ENCODE results near the gene TBX1. TPM values are rescaled to one million over a fixed set of nuclear protein-coding genes. Genes with fewer than 3 reads are reported as not detected.
A peak's percentile ranks its signal among the peaks of the same experiment; 100 is the strongest.
"Not testable (repeated sequence)": the region's sequence is repeated elsewhere in the genome, so short reads cannot be mapped to it uniquely, and the experiment has no call there.

The TBX1 gene
- total RNA-seq, 1 experiment from 2014 or later = 0.74 TPM

- no peak overlapping the region for H3K27ac ChIP-seq
- intact Hi-C loops (cut with micrococcal nuclease; ENCODE audit: unreplicated experiment) = no loop called here
- no peak overlapping the region for H2AFZ ChIP-seq
- no peaks in the 10 kb centered on the region for H4K20me1 ChIP-seq (ENCODE audit: insufficient read depth)
- no peaks in the 10 kb centered on the region for H3K4me1 ChIP-seq (replicated peaks; ENCODE audit: insufficient read depth)
- DNase-seq = peak in 1 of 2 experiments; percentile 38
- TF ChIP-seq CTCF (conservative IDR thresholded peaks at IDR 0.05) (no peak), EZH2 (IDR thresholded peaks at IDR 0.05; ENCODE audit: low read depth) (no peak)
- CTCF ChIA-PET = no interaction called here
- no TSS peak for BruUV-seq (replicated peaks)
- no peaks in the 10 kb centered on the region for H3K36me3 ChIP-seq (ENCODE audit: low read depth)
- POLR2A ChIA-PET (ENCODE audit: unreplicated experiment) = interaction anchor here (0.5 kb wide), 1 partner anchor 229 kb away, joined by 3 read pairs; no protein-coding TSS in a partner anchor
- no peaks in the 10 kb centered on the region for H3K9me2 ChIP-seq (ENCODE audit: insufficient read depth)
- 0 out of 2 replicates have a peak, but pooled peaks cover 3% of the 10 kb centered on the region for H3K27me3 ChIP-seq (ENCODE audit: insufficient read depth, low read depth)
- H3K4me2 ChIP-seq = peak overlapping the region; percentile 51
- peak overlapping the region; percentile 3; the same call in 1 of the 2 replicates for H3K4me3 ChIP-seq
- H3K9me3 ChIP-seq (ENCODE audit: insufficient read depth, low read depth) = no peaks in the 10 kb centered on the region
- H3K79me2 ChIP-seq (ENCODE audit: low read depth) = no peaks in the 10 kb centered on the region
- no peaks in the 10 kb centered on the region for H3F3A ChIP-seq (ENCODE audit: insufficient read depth, low read depth)
Measured at GRCh38 chr22:19723983-19724827, 36.4 kb upstream of the TBX1 start.

- Histone ChIP-seq H3K4me1 (replicated peaks; ENCODE audit: insufficient read depth) (peaks cover under 1% of the 10 kb centered on the region; the same call in 1 of the 2 replicates), H4K20me1 (ENCODE audit: insufficient read depth) (no peaks in the 10 kb centered on the region), H3K27me3 (ENCODE audit: insufficient read depth, low read depth) (0 out of 2 replicates have a peak, but pooled peaks cover 3% of the 10 kb centered on the region), H3K9me2 (ENCODE audit: insufficient read depth) (no peaks in the 10 kb centered on the region), H3K9me3 (ENCODE audit: insufficient read depth, low read depth) (no peaks in the 10 kb centered on the region), H3K4me2 (no peak overlapping the region), H3F3A (ENCODE audit: insufficient read depth, low read depth) (no peaks in the 10 kb centered on the region), H3K4me3 (no peak overlapping the region), H3K79me2 (ENCODE audit: low read depth) (no peaks in the 10 kb centered on the region), H3K36me3 (ENCODE audit: low read depth) (no peaks in the 10 kb centered on the region), H2AFZ (no peak overlapping the region), H3K27ac (no peak overlapping the region)
- no TSS peak for BruUV-seq (replicated peaks)
- CTCF ChIA-PET = no interaction called here
- POLR2A ChIA-PET (ENCODE audit: unreplicated experiment) = no interaction called here
- DNase-seq = no peak
- intact Hi-C loops (cut with micrococcal nuclease; ENCODE audit: unreplicated experiment) = no loop called here
- TF ChIP-seq CTCF (conservative IDR thresholded peaks at IDR 0.05) = no peak
- no peak for TF ChIP-seq EZH2 (IDR thresholded peaks at IDR 0.05; ENCODE audit: low read depth)
Measured at GRCh38 chr22:19724927-19725661, 35.5 kb upstream of the TBX1 start.

DNA sequence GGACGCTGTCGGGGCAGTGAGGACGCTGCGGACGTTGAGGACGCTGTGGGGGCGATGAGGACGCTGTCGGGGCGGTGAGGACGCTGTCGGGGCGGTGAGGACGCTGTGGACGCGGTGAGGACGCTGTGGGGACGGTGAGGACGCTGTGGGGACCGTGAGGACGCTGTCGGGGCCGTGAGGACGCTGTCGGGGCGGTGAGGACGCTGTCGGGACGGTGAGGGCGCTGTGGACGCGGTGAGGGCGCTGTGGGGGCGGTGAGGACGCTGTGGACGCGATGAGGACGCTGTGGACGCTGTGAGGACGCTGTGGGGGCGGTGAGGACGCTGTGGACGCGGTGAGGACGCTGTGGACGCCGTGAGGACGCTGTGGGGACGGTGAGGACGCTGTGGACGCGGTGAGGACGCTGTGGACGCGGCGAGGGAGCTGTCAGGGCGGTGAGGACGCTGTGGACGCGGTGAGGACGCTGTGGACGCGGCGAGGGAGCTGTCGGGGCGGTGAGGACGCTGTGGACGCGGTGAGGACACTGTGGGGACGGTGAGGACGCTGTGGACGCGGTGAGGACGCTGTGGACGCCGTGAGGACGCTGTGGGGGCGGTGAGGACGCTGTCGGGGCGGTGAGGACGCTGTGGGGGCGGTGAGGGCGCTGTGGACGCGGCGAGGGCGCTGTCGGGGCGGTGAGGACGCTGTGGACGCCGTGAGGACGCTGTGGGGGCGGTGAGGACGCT, 34.4 kb upstream of the TBX1 start:
- BruUV-seq (replicated peaks); POLR2A ChIA-PET (ENCODE audit: unreplicated experiment); H3F3A ChIP-seq (ENCODE audit: insufficient read depth, low read depth); H3K4me3 ChIP-seq; H3K4me2 ChIP-seq; H3K36me3 ChIP-seq (ENCODE audit: low read depth); H3K79me2 ChIP-seq (ENCODE audit: low read depth); DNase-seq; intact Hi-C loops (cut with micrococcal nuclease; ENCODE audit: unreplicated experiment); H4K20me1 ChIP-seq (ENCODE audit: insufficient read depth); H3K27me3 ChIP-seq (ENCODE audit: insufficient read depth, low read depth); CTCF ChIA-PET; H3K4me1 ChIP-seq (replicated peaks; ENCODE audit: insufficient read depth); H3K9me3 ChIP-seq (ENCODE audit: insufficient read depth, low read depth); H2AFZ ChIP-seq; H3K9me2 ChIP-seq (ENCODE audit: insufficient read depth); H3K27ac ChIP-seq: not testable (repeated sequence)
